ENCODE results near the gene EVPL.

EVPL gene

GRCh38 chr17:75985986-75986385, 41.1 kb downstream of the EVPL start:
- DNase-seq (ENCODE audit: low read depth in 2 of 2) = no peak

DNA sequence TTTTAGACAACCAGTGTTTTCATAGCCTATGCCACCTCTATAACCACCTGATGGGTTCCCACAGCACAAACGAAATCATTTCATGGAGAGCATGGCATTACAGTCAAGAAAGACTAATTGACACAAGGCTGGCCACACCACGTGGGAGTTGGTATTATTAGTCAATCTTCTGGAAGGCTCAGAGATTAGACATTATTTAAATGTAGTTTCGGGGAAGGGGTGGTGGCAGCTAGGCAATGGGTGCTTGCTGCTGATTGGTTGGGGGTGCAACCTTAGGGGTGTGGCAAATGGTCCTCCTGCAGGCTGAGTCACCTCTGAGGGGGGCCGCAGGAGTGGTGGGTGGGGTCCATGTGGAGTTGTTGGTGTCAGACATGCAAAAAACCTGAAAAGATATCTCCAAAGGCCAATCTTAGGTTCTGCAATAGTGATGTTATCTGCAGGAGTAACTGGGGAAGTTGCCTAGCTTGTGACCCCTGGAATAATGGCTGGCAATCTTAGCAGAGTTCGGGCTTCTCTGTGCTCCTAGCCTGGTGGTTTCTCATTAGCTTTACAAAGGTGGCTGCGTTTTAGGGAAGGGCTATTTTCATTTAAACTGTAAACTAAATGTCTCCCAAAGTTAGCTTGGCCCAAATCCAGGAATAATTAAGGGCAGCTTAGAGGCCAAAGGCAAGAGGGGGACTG, 43.5 kb downstream of the EVPL start:
- H3K4me3 ChIP-seq (replicated peaks in 1 of 2; ENCODE audit: low read depth in 2 of 2, low read length in 2 of 2) = no peak overlapping the region
- peak in 1 of 2 donors; percentile 42 for DNase-seq (ENCODE audit: low read depth in 2 of 2)

More at GRCh38 chr17:75985986-75986385, 41.1 kb downstream of the EVPL start:
- H3K4me3 ChIP-seq (replicated peaks in 1 of 2; ENCODE audit: low read depth in 2 of 2, low read length in 2 of 2) = no peak overlapping the region
- TF ChIP-seq, protein P1, sequence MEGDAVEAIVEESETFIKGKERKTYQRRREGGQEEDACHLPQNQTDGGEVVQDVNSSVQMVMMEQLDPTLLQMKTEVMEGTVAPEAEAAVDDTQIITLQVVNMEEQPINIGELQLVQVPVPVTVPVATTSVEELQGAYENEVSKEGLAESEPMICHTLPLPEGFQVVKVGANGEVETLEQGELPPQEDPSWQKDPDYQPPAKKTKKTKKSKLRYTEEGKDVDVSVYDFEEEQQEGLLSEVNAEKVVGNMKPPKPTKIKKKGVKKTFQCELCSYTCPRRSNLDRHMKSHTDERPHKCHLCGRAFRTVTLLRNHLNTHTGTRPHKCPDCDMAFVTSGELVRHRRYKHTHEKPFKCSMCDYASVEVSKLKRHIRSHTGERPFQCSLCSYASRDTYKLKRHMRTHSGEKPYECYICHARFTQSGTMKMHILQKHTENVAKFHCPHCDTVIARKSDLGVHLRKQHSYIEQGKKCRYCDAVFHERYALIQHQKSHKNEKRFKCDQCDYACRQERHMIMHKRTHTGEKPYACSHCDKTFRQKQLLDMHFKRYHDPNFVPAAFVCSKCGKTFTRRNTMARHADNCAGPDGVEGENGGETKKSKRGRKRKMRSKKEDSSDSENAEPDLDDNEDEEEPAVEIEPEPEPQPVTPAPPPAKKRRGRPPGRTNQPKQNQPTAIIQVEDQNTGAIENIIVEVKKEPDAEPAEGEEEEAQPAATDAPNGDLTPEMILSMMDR (IDR thresholded peaks at IDR 0.05; ENCODE audit: low read depth, low read length) = no peak

DNA sequence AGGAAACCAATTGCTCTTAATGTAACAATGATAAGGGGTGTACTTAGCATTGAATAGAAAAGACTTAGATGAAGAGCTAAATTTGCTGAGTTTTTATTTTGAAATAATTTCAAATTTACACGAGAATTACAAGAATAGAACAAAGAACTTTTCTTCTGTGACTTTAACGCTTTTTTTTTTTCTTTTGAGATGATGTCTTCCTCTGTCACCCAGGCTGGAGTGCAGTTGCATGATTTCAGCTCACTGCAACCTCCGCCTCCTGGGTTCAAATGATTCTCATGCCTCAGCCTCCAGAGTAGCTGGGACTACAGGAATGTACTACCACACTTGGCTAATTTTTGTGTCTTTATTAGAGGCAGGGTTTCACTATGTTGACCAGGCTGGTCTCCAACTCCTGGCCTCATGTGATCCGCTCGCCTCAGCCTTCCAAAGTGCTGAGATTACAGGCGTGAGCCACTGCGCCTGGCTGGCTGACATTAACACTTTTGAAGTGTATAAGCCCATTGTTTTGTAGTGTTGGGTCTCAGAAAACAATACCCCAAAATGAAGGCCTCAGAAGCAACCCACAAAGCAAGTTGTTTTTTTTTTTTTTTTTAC, 46.0 kb downstream of the EVPL start:
- DNase-seq (ENCODE audit: low read depth in 2 of 2) = no peak
- TF ChIP-seq, protein P1 (IDR thresholded peaks at IDR 0.05; ENCODE audit: low read depth, low read length) = no peak
- no peak overlapping the region for H3K4me3 ChIP-seq (replicated peaks in 1 of 2; ENCODE audit: low read depth in 2 of 2, low read length in 2 of 2)

More for the DNA sequence above, 43.5 kb downstream of the EVPL start:
- TF ChIP-seq, protein P1 (IDR thresholded peaks at IDR 0.05; ENCODE audit: low read depth, low read length) = no peak

DNA sequence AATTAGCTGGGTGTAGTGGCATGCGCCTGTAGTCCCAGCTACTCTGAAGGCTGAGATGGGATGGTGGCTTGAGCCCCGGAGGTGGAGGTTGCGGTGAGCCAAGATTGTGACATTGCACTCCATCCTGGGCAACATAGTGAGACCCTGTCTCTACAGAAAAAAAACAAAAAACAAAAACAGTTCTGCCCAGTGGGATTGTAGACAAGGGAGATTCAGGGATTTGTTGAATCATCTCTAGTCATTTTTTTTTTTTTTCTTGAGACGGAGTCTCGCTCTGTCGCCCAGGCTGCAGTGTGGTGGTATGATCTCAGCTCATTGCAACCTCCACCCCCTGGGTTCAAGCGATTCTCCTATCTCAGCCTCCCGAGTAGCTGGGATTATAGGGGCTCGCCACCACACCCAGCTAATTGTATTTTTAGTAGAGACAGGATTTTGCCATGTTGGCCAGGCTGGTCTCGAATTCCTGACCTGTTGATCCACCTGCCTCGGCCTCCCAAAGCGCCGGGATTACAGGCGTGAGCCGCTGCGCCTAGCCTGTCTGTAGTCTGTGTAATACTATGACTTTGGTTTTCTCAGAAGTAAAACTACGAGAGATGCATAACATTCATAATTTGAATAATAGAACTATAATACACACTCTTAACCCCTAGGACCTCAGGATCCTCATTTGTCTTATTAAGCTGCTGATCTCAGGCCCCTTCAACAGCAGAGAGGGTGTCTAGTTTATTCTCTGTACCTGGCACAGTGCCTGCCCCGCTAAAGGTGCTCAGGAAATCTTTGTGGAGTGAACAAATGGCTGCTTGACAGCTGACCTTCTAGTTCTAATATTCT, 46.7 kb downstream of the EVPL start:
- peak overlapping the region; percentile 82 to 89 for H3K4me3 ChIP-seq (replicated peaks in 1 of 2; ENCODE audit: low read depth in 2 of 2, low read length in 2 of 2)
- TF ChIP-seq, protein P1 (IDR thresholded peaks at IDR 0.05; ENCODE audit: low read depth, low read length) = no peak
- DNase-seq (ENCODE audit: low read depth in 2 of 2) = peak in 1 of 2 donors; percentile 20

DNA sequence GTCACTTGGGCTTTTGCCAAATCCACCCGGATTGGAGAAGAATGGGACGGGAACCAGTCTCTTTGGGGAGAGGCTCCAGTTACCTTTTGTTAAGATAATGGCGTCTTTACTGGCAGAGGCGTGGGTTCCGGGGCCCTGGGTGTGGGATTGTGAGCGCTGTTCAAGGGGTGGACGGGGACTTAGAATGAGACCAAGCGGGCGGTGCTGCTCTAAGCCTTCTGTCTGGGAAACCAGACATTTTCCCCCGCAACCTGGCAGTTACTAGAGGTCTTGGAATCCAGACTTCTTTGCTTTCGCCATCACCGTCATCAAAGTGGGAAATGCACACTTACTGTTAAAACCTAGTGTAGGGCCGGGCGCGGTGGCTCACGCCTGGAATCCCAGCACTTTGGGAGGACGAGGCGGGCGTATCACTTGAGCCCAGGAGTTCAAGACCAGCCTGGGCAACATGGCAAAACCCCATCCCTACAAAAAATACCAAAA, 47.4 kb downstream of the EVPL start:
- peak in 1 of 2 donors; percentile 82 for DNase-seq (ENCODE audit: low read depth in 2 of 2)
- TF ChIP-seq, protein P1 (IDR thresholded peaks at IDR 0.05; ENCODE audit: low read depth, low read length) = no peak
- H3K4me3 ChIP-seq (replicated peaks in 1 of 2; ENCODE audit: low read depth in 2 of 2, low read length in 2 of 2) = peak overlapping the region; percentile 82 to 89

DNA sequence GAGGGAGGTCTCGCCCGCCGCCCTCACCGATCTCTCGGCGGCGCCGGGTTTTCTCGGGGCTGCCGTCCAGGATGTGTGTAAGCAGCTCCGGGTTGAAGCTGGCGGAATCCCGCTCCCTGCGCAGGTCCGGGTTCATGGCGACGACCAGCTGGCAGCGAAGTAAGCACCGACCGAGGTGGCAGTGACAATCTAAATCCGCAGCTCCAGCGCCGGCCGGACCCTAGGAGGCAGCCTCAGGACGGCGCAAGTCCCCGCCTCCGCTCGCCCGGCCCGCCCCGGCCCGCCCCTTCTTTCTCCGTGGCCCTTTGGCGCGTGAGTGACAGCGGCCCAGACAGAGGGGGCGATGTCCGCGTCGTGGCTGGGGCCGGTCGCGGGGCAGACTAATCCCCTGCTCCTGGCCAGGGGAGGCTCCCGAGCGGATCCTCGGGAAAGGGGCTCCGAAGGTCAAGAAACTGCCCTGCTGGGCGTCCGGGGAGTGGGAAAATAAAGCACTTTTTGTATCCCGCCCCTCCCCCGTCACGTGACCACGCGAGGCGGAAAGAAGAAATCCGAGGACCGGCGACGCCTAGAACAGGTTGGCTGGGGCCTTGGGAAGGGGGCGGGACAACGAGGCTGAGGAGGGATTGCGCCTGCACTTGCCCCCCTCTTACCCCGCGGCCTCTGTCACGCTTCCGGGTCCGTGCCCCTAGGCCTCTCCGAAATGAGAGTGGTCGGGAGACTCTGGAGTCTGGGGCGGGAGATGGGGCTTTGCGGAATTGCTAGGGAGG, 48.0 kb downstream of the EVPL start, which contains the start of the genes ACOX1 and TEN1:
ACOX1 (minus strand) TSS at position 229 of the 767 bp plus-strand sequence; CDS start at position 136, 93 bp downstream.
TEN1 (plus strand) TSS at position 303 of the 767 bp plus-strand sequence. CDS start 6,953 bp downstream, outside the sequence.
- peak within 1 kb of the TSS; percentile 82 to 89 for H3K4me3 ChIP-seq (replicated peaks in 1 of 2; ENCODE audit: low read depth in 2 of 2, low read length in 2 of 2)
- TF ChIP-seq, protein P1 (IDR thresholded peaks at IDR 0.05; ENCODE audit: low read depth, low read length) = peak; percentile 2

More for the DNA sequence above, 48.0 kb downstream of the EVPL start, which contains the start of the genes ACOX1 and TEN1:
- DNase-seq (ENCODE audit: low read depth in 2 of 2) = peak; percentile 97 to 98
